H9 (cell line): ENCODE results near the gene LNPEP. TPM values are rescaled to one million over a fixed set of nuclear protein-coding genes. Genes with fewer than 3 reads are reported as not detected.

ENCODE experiments used
- DNase-seq: peaks from one replicate; pipeline ENCODE4 v3.0.0-alpha.2; 2017
- H2AFZ ChIP-seq: one replicate; pipeline ENCODE4 v1.6.1; 2013; ENCODE audit warnings: mild to moderate bottlenecking, low read length, control low read depth, moderate library complexity
- H2AK5ac ChIP-seq: 2 replicates; pipeline ENCODE4 v1.6.1; 2013; ENCODE audit warnings: low read length, control low read depth, mixed read lengths; ENCODE audit not compliant: insufficient read length
- H2BK120ac ChIP-seq: one replicate; pipeline ENCODE4 v1.6.1; 2013; ENCODE audit warnings: low read depth, mild to moderate bottlenecking, low read length, control low read depth, inconsistent platforms; ENCODE audit not compliant: poor library complexity, severe bottlenecking
- H2BK12ac ChIP-seq: 2 replicates; pipeline ENCODE4 v1.6.1; 2013; ENCODE audit warnings: low read length, control low read depth, mixed read lengths, low read depth; ENCODE audit not compliant: insufficient read length
- H2BK15ac ChIP-seq: 2 replicates; pipeline ENCODE4 v1.6.1; 2013; ENCODE audit warnings: low read depth, low read length, control low read depth
- H2BK20ac ChIP-seq: one replicate; pipeline ENCODE4 v1.6.1; 2013; ENCODE audit warnings: low read depth, mild to moderate bottlenecking, low read length, control low read depth, inconsistent platforms; ENCODE audit not compliant: poor library complexity, severe bottlenecking
- H2BK5ac ChIP-seq: 2 replicates; pipeline ENCODE4 v1.6.1; 2013; ENCODE audit warnings: low read length, control low read depth, mixed read lengths; ENCODE audit not compliant: insufficient read length
- H3K14ac ChIP-seq: 2 replicates; pipeline ENCODE4 v1.6.1; 2013; ENCODE audit warnings: low read length, control low read depth; ENCODE audit not compliant: insufficient read depth
- H3K18ac ChIP-seq: 2 replicates; pipeline ENCODE4 v1.6.1; 2013; ENCODE audit warnings: low read depth, mild to moderate bottlenecking, mixed read lengths, low read length, control low read depth; ENCODE audit not compliant: insufficient read length
- H3K23ac ChIP-seq: 2 replicates; pipeline ENCODE4 v1.6.1; 2013; ENCODE audit warnings: low read length, control low read depth, mixed read lengths, low read depth; ENCODE audit not compliant: insufficient read length
- H3K23me2 ChIP-seq: 2 replicates; pipeline ENCODE4 v1.6.1; 2013; ENCODE audit warnings: low read depth, mild to moderate bottlenecking, mixed read lengths, low read length, control low read depth; ENCODE audit not compliant: insufficient read length, poor library complexity, severe bottlenecking
- H3K27ac ChIP-seq: 2 replicates; pipeline ENCODE4 v1.5.1; 2013; ENCODE audit warnings: low read length, control low read depth, mixed read lengths, low read depth; ENCODE audit not compliant: insufficient read length
- H3K27me3 ChIP-seq: 2 replicates; pipeline ENCODE4 v1.6.1; 2013; ENCODE audit warnings: low read length, control low read depth, inconsistent platforms; ENCODE audit not compliant: insufficient read depth
- H3K4ac ChIP-seq: 2 replicates; pipeline ENCODE4 v1.6.1; 2013; ENCODE audit warnings: low read depth, mild to moderate bottlenecking, control low read depth, inconsistent platforms, low read length, moderate library complexity
- H3K4me1 ChIP-seq: 2 replicates; pipeline ENCODE4 v1.6.1; 2013; ENCODE audit warnings: low read length, control low read depth, inconsistent platforms; ENCODE audit not compliant: insufficient read depth
- H3K4me2 ChIP-seq: 2 replicates; pipeline ENCODE4 v1.6.1; 2013; ENCODE audit warnings: low read length, control low read depth, mixed read lengths; ENCODE audit not compliant: insufficient read length, insufficient read depth
- H3K56ac ChIP-seq: 2 replicates; pipeline ENCODE4 v1.6.1; 2013; ENCODE audit warnings: low read depth, mild to moderate bottlenecking, mixed read lengths, low read length, control low read depth; ENCODE audit not compliant: insufficient read length
- H3K79me1 ChIP-seq: 2 replicates; pipeline ENCODE4 v1.6.1; 2013; ENCODE audit warnings: low read depth, mild to moderate bottlenecking, moderate library complexity, low read length, control low read depth, inconsistent platforms; ENCODE audit not compliant: insufficient read depth, poor library complexity, severe bottlenecking
- H3K79me2 ChIP-seq: 2 replicates; pipeline ENCODE4 v1.6.1; 2013; ENCODE audit warnings: low read length, control low read depth, inconsistent platforms; ENCODE audit not compliant: insufficient read depth
- H3K9ac ChIP-seq: 2 replicates; pipeline ENCODE4 v1.6.1; 2013; ENCODE audit warnings: low read length, control low read depth, mixed read lengths; ENCODE audit not compliant: insufficient read length; ENCODE audit errors: extremely low read depth
- H3K9me3 ChIP-seq: one replicate; pipeline ENCODE4 v1.6.1; 2013; ENCODE audit warnings: low read depth, low read length, inconsistent platforms; ENCODE audit not compliant: control insufficient read depth
- H3T11ph ChIP-seq: one replicate; pipeline ENCODE4 v1.6.1; 2013; ENCODE audit warnings: mild to moderate bottlenecking, low read length, control low read depth, inconsistent platforms
- H4K20me1 ChIP-seq: one replicate; pipeline ENCODE4 v1.6.1; 2013; ENCODE audit not compliant: control insufficient read depth, insufficient read length, insufficient read depth
- H4K5ac ChIP-seq: 2 replicates; pipeline ENCODE4 v1.6.1; 2013; ENCODE audit warnings: low read depth, mild to moderate bottlenecking, mixed read lengths, low read length, control low read depth; ENCODE audit not compliant: insufficient read length
- H4K8ac ChIP-seq: replicated peaks from 2 replicates; pipeline ENCODE4 v1.6.1; 2013; ENCODE audit warnings: low read length, control low read depth, mixed read lengths, low read depth; ENCODE audit not compliant: insufficient read length
- H4K91ac ChIP-seq: 2 replicates; pipeline ENCODE4 v1.6.1; 2013; ENCODE audit warnings: low read depth, mild to moderate bottlenecking, moderate library complexity, mixed read lengths, low read length, control low read depth; ENCODE audit not compliant: insufficient read length
- H3K27ac Mint-ChIP-seq, 3 experiments: 2 replicates in 2 of 3; 3 replicates in 1 of 3; pipeline ENCODE4 v1.8.0; 2020 to 2021; ENCODE audit warnings: mixed read lengths in 3 of 3, mild to moderate bottlenecking in 1 of 3, moderate library complexity in 1 of 3
- H3K27me3 Mint-ChIP-seq: 2 replicates; pipeline ENCODE4 v1.8.0; 2021; ENCODE audit warnings: low read depth, mild to moderate bottlenecking, moderate library complexity, mixed read lengths
- H3K36me3 Mint-ChIP-seq, 3 experiments: 2 replicates in 2 of 3; 3 replicates in 1 of 3; pipeline ENCODE4 v1.8.0; 2020 to 2021; ENCODE audit warnings: low read depth in 3 of 3, mixed read lengths in 3 of 3; ENCODE audit not compliant: insufficient read depth in 1 of 3
- H3K4me1 Mint-ChIP-seq, 2 experiments: 2 replicates each; pipeline ENCODE4 v1.8.0; 2020; ENCODE audit warnings: mixed read lengths in 2 of 2
- H3K4me3 Mint-ChIP-seq, 2 experiments: 2 replicates in 1 of 2; 3 replicates in 1 of 2; pipeline ENCODE4 v1.8.0; 2020 to 2021; ENCODE audit warnings: mild to moderate bottlenecking in 2 of 2, mixed read lengths in 2 of 2, moderate library complexity in 1 of 2
- H3K9me3 Mint-ChIP-seq, 2 experiments: 2 replicates in 1 of 2; 3 replicates in 1 of 2; pipeline ENCODE4 v1.8.0; 2020; ENCODE audit warnings: mild to moderate bottlenecking in 2 of 2, mixed read lengths in 2 of 2, moderate library complexity in 1 of 2
- WGBS: extraction: QIAGEN DNeasy Blood & Tissue Kit; methylation state at CpG from one replicate; pipeline ENCODE4 v1.1.7; 2013; ENCODE audit warnings: missing lambda C conversion rate, low lambda C conversion rate, mixed read lengths; ENCODE audit not compliant: insufficient read length; ENCODE audit errors: extremely low coverage; 5-methylcytosine and 5-hydroxymethylcytosine counted together
- total RNA-seq: library from RNA; stranded (reverse); gene quantifications from 2 replicates; pipeline ENCODE4 v1.2.1, GENCODE V29; 2021
- TF ChIP-seq, protein P1 (sequence below): fragments of 200-600 bp; sonication (generic); conservative IDR thresholded peaks from 3 replicates; pipeline ENCODE4 v1.8.0; 2021; ENCODE audit warnings: antibody characterized with exemption, mild to moderate bottlenecking

LNPEP gene
- total RNA-seq, 1 experiment from 2014 or later, result 4.1 TPM

- H4K8ac ChIP-seq, result no peak overlapping the region
- no peak overlapping the region for H2BK5ac ChIP-seq
- Mint-ChIP-seq H3K27me3 (no peaks in the 10 kb centered on the region; the same call in 1 of the 2 replicates), H3K27ac (no peak overlapping the region), H3K4me3 (no peak overlapping the region), H3K9me3 (no peaks in the 10 kb centered on the region), H3K4me1 (peaks cover 29 to 32% of the 10 kb centered on the region in 2 experiments), H3K36me3 (no peaks in the 10 kb centered on the region)
- no peak overlapping the region for H3K9ac ChIP-seq
- H2BK20ac ChIP-seq, result no peak overlapping the region
- no peak overlapping the region for H3K18ac ChIP-seq
- H3K56ac ChIP-seq, result no peak overlapping the region
- H3K14ac ChIP-seq, result no peak overlapping the region
- no peak overlapping the region for H3T11ph ChIP-seq
- no peak overlapping the region for H2BK15ac ChIP-seq
- no peak overlapping the region for H3K4me2 ChIP-seq
- H3K4me1 ChIP-seq, result peaks cover 5% of the 10 kb centered on the region; the same call in 1 of the 2 replicates
- no peaks in the 10 kb centered on the region for H3K27me3 ChIP-seq
- H3K9me3 ChIP-seq, result no peaks in the 10 kb centered on the region
- H2BK120ac ChIP-seq, result no peak overlapping the region
- no CpG with 5 or more reads among the region's 7 CpGs for WGBS
- no peaks in the 10 kb centered on the region for H3K79me1 ChIP-seq
- no peaks in the 10 kb centered on the region for H3K79me2 ChIP-seq
- no peak for DNase-seq
- H2AFZ ChIP-seq, result no peak overlapping the region
- H4K20me1 ChIP-seq, result no peaks in the 10 kb centered on the region
- H2AK5ac ChIP-seq, result no peak overlapping the region
- TF ChIP-seq, protein P1, sequence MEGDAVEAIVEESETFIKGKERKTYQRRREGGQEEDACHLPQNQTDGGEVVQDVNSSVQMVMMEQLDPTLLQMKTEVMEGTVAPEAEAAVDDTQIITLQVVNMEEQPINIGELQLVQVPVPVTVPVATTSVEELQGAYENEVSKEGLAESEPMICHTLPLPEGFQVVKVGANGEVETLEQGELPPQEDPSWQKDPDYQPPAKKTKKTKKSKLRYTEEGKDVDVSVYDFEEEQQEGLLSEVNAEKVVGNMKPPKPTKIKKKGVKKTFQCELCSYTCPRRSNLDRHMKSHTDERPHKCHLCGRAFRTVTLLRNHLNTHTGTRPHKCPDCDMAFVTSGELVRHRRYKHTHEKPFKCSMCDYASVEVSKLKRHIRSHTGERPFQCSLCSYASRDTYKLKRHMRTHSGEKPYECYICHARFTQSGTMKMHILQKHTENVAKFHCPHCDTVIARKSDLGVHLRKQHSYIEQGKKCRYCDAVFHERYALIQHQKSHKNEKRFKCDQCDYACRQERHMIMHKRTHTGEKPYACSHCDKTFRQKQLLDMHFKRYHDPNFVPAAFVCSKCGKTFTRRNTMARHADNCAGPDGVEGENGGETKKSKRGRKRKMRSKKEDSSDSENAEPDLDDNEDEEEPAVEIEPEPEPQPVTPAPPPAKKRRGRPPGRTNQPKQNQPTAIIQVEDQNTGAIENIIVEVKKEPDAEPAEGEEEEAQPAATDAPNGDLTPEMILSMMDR, result no peak
- no peaks in the 10 kb centered on the region for H3K23me2 ChIP-seq
- H3K23ac ChIP-seq, result no peak overlapping the region
- no peak overlapping the region for H4K5ac ChIP-seq
- H3K4ac ChIP-seq, result no peak overlapping the region
- H4K91ac ChIP-seq, result no peak overlapping the region
- no peak overlapping the region for H3K27ac ChIP-seq
- no peak overlapping the region for H2BK12ac ChIP-seq
Observed at GRCh38 chr5:97046270-97046982, 110.5 kb downstream of the LNPEP start.
